ENCODE data around the gene IRX5.

DNA sequence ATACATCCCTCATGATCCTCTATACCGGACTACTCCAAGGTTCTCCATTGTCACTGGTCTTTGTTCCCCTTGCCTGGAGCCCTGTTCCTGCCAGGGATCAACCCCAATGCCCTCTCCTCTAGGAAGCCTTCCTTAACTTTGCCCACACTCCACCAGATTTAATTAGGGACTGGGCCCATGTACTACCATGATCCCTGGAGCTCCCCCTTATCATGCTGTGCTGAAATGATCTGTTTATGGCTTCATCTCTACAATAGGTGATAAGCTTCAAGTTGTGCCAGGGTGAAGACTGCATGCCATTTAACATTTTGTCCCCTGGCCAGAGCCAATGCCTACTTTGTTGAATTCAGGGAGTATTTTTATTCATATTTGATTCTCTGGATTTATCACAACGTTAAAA, 17.9 kb upstream of the IRX5 start:
- TF ChIP-seq CTCF (IDR thresholded peaks at IDR 0.05; ENCODE audit: low read depth, low read length, poor library complexity, severe bottlenecking), result no peak
- no peak for TF ChIP-seq EZH2phosphoT487 (IDR thresholded peaks at IDR 0.05; ENCODE audit: borderline replicate concordance, low read length)
